Body of pancreas (tissue), 4 donors: ENCODE data around the gene NMBR.

Experiments used
- POLR2A ChIP-seq, 3 donors: fragments of 450-650 bp; IDR thresholded peaks; one replicate each; pipeline ENCODE4 v1.6.1; 2016; ENCODE audit warnings: antibody characterized with exemption in 3 of 3, mild to moderate bottlenecking in 2 of 3
- TF ChIP-seq, protein P1 (sequence below), 7 experiments: fragments of 450-650 bp in 4 of 7; fragments of 200-600 bp in 3 of 7; sonication (generic) in 3 of 7; IDR thresholded peaks; one replicate each; pipeline ENCODE4 v1.5.1; 2016 to 2019; ENCODE audit warnings: antibody characterized with exemption in 7 of 7

DNA sequence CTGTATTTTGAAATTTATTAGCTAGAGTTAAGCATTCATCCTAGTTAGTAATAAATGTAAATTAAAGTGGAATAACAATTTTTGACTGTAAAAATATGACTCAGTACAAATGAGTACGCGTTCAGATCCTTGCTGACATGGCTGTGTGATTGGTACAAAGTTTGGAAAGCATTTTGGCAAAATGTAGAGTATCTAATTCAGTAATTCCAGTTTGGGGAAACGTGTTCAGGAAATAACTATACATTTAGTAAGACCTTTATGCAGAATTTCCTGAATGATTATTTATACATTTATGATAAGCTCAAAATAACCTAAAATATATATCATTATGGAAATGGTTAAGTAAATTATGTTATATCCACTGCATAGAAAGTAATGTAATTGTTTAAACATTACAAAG, 8.2 kb upstream of the NMBR start:
- TF ChIP-seq, protein P1, sequence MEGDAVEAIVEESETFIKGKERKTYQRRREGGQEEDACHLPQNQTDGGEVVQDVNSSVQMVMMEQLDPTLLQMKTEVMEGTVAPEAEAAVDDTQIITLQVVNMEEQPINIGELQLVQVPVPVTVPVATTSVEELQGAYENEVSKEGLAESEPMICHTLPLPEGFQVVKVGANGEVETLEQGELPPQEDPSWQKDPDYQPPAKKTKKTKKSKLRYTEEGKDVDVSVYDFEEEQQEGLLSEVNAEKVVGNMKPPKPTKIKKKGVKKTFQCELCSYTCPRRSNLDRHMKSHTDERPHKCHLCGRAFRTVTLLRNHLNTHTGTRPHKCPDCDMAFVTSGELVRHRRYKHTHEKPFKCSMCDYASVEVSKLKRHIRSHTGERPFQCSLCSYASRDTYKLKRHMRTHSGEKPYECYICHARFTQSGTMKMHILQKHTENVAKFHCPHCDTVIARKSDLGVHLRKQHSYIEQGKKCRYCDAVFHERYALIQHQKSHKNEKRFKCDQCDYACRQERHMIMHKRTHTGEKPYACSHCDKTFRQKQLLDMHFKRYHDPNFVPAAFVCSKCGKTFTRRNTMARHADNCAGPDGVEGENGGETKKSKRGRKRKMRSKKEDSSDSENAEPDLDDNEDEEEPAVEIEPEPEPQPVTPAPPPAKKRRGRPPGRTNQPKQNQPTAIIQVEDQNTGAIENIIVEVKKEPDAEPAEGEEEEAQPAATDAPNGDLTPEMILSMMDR (IDR thresholded peaks at IDR 0.05), result no peak
- TF ChIP-seq POLR2A (IDR thresholded peaks at IDR 0.05), result no peak
